HG03439 (cell line): ENCODE measurements around the gene SAMD4B.

Source experiments
- ATAC-seq: cut with Tn5 transposase; IDR thresholded peaks from one replicate; pipeline ENCODE4 v1.9.1; 2021; ENCODE audit warnings: mild to moderate bottlenecking, moderate library complexity; ENCODE audit not compliant: unreplicated experiment

Gene SAMD4B

DNA sequence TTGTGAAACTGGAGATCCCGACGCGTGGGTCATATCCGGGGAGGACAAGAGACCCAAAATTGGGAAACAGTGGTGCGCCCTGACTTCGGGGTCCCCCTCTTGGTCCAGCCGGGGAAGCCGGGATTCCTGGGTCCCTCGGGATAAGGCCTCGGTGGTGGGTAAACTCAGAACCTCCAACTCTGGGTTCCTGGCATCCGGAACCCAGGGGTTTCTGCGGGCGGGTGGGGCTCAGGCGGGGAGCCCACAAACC is 65.1 kb downstream of the SAMD4B start:
- ATAC-seq: no peak

DNA sequence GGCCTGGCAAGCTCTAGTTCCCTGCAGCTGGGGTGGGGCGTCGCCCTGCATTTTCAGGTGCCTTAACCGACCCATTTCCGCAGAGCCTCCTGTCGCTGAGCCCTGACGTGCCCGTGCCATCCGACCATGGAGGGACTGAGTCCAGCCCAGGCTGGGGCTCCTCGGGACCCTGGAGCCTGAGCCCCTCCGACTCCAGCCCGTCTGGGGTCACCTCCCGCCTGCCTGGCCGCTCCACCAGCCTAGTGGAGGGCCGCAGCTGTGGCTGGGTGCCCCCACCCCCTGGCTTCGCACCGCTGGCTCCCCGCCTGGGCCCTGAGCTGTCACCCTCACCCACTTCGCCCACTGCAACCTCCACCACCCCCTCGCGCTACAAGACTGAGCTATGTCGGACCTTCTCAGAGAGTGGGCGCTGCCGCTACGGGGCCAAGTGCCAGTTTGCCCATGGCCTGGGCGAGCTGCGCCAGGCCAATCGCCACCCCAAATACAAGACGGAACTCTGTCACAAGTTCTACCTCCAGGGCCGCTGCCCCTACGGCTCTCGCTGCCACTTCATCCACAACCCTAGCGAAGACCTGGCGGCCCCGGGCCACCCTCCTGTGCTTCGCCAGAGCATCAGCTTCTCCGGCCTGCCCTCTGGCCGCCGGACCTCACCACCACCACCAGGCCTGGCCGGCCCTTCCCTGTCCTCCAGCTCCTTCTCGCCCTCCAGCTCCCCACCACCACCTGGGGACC is 65.6 kb downstream of the SAMD4B start:
- ATAC-seq: no peak

DNA sequence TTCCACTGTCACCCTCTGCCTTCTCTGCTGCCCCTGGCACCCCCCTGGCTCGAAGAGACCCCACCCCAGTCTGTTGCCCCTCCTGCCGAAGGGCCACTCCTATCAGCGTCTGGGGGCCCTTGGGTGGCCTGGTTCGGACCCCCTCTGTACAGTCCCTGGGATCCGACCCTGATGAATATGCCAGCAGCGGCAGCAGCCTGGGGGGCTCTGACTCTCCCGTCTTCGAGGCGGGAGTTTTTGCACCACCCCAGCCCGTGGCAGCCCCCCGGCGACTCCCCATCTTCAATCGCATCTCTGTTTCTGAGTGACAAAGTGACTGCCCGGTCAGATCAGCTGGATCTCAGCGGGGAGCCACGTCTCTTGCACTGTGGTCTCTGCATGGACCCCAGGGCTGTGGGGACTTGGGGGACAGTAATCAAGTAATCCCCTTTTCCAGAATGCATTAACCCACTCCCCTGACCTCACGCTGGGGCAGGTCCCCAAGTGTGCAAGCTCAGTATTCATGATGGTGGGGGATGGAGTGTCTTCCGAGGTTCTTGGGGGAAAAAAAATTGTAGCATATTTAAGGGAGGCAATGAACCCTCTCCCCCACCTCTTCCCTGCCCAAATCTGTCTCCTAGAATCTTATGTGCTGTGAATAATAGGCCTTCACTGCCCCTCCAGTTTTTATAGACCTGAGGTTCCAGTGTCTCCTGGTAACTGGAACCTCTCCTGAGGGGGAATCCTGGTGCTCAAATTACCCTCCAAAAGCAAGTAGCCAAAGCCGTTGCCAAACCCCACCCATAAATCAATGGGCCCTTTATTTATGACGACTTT is 66.4 kb downstream of the SAMD4B start:
- ATAC-seq: no peak

DNA sequence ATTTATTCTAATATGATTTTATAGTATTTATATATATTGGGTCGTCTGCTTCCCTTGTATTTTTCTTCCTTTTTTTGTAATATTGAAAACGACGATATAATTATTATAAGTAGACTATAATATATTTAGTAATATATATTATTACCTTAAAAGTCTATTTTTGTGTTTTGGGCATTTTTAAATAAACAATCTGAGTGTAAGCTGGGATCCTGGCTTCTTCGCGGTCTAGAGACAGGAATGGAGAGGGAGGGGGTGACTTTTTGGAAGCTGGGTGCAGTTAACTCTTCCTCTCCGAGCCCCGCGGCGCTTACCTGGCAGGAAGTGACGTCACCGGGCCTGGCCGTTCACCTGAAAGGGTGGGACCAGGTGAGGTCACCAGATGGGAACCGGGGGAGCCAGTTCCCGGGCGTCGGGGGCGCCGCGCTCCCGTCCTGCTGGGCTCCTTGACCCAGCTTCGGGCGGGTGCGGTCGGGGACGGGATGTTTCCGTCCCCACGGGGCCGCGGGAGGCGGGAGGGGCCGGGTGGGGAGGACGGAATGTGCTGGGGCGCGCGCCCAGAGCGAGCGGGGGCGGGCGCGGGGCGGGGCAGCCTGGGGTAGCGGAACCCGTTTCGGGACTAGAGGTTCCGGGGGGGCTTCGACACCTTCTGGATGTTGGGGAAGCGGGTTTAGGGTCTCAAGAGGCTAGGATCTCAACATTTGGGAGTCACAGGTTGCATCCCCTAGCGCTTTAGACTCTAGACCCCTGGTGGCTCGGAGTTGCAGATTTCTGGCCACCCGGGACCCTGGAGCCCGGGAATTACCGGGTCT is 67.2 kb downstream of the SAMD4B start:
- no peak for ATAC-seq

DNA sequence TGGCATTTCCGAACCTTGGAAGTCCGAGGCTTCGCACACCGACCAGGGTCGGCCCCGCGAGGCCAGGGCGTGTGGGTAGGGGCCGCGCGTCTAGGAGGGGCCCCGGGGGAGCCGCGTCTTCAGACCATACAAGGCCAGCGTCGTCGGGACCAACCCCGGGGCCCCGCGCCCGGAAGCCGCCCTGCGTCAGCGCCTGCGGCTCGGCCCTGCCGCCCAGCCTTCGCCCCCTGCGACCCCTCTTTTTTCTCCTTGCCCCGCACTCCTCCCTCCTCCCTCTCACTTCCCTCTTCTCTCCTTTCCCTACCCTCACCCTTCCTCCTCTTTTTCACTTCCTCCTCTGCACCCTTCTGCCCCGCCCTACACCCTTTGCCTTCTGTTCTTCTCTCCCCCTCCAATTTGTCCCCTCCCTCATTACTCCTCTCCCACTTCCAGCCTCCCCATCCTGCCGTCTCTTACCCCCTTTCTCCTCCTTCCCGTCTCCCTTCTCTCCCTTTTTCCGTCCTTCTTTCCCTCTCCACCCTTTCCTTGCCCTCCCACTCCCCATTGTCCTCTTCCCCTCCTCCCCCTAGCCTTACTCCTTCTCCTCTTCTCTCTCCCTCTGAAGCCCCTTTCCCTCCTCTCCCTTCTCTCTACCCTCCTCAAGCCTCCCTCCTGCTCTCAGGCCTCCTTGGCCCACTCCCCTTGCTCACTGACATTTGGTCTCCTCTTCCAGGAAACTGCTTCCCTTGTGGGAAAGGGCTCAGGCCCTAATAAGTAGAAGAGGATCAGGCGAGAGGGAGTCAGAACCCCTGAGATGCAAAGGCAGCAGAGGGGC is 68.0 kb downstream of the SAMD4B start:
- ATAC-seq: no peak

DNA sequence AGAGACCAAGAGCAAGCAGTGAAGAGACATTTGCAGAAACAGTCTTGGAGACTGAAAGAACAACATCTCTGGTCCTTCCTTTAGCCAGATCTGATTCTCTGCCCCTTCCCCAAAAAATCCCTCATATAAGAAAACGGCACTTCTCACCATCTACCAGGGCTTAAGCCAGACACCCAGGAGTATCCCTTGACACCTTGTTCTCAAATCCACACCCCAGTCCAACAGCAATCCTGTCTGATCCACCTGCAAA is 68.5 kb downstream of the SAMD4B start:
- ATAC-seq: no peak

DNA sequence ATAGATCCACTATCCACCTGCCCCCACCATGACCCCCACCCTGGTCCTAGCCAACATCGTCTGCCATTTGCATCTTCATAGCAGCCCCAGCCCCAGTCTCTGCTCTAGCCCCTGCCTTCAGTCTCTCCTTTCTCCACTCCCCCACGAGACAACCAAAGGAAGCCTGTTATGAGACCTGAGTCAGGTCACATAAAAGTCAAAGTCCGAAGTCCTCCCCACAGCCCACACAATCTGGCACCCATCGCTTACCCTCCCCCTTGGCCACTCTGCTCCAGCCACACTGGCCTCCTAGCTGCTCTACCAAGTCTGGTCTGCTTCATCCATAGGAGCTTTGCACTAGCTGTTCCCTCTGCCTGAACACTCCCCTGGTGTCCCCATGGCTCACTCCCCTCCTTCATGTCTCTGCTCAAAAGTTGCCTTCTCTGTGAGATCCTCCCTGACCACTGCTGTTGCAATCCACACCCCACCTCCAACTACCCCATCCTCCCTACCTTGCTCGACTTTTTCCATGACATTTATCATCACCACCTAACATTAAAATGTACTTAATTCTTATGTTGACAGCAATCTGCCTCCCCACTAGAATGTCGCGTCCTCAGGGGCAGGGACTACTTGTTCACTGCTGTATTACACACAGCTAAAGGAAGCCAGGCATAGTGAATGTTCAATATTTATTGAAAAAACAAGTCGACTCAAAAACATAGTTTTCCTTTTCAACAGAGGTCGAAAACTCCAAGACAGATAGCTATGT is 69.0 kb downstream of the SAMD4B start:
- no peak for ATAC-seq

DNA sequence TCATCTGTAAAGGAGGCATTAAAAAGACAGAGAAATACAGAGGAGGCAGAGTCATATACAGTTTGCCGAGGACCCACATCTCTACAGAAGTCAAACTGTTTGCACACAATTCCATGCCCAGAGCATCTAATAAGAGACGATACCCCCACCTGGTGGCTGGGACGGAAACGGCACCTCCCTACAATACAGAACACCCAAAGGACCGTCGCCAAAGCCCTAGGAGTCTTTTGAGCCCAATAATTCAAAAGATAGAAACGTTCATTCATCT is 69.5 kb downstream of the SAMD4B start:
- peak; percentile 30 for ATAC-seq

DNA sequence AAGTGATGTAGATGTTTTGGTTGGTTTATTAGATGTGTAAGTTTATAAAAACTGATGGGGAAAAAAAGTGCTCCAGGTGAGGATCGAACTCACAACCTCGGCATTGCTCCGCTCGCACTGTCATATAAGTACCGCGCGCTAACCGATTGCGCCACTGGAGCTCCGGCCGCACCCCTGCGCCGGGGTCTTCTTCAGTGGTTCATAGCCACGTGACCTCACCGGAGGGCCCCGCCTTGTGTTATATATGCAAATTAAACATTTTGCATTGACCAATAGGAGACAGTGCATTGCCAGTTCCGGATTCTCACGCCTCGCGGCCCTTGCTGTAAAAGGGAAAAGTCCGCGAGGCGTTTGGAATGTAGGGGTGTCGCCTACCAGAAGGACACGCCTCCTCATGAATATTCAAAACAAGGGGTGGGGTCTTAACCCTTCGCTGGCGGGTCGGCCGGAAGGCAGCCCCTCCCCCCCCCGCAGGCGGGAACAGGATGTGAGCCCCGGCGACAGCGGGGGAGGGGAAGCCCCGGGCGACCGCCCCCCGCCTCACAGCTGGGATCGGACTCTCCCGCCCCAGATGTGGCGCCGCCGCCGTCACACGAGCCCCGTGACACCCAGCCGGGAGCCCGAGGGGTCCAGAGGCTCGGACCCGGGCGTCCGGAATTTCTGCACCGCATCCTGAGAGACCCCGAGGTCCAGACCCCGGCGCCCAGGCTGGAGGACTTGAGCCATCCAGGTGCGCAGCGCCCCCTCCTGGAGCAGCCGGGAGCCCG is 70.1 kb downstream of the SAMD4B start, which contains the start of gene PLEKHG2:
TSS of gene PLEKHG2 (plus strand) at position 570 of the 767 bp plus-strand sequence. CDS start 1,418 bp downstream, outside the sequence.
- ATAC-seq: peak; percentile 60

DNA sequence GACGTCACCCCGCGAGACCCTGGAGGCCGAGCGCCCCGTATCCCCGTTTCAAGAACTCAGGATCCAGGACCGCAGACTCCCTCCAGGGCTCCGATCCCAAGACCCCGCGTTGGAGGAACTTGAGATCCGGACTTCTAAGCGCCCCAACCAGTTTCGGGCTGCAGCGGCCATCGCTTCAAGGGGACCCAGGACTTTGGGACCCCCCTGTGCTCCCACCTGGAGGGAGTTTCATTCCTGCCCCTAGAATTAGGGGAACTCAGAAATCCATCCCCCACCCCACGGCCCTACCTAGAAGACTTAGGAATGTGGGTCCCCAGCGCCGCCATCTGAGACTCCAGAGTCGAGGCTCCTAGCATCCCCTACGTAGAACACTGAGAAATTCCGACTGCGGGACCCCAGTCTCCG is 70.6 kb downstream of the SAMD4B start:
- no peak for ATAC-seq

DNA sequence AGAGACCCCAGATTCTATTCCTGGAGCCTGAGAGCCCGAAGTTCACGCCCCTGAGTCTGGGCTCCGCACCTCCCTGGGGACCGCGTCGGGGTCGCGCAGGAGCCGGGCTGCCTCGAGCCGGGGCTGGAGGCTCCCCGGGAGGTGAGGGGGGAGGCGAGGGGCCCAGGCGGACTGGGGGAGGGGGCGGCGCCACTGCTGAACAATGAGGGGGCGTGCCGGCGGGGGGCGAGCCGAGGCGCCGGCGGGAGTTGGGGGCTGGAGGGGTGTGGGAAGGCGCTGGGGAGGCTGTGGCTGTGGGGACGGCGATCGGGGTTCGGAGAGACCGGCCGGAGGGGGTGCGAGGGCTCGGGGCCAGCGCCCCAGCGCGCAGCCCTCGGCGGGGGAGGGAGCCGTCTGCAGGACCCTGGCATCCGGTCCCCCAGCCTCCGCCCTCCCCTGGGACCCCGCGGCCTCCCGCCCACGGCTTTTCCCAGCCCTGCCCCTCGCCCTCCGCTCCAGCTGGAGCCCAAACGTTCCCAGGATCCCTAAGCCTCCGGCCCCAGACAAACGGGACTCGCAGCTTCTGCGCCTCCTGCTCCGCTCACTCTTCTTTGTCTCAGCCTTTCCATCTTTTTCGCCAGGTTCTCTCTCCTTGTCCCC is 71.2 kb downstream of the SAMD4B start:
- ATAC-seq: no peak

DNA sequence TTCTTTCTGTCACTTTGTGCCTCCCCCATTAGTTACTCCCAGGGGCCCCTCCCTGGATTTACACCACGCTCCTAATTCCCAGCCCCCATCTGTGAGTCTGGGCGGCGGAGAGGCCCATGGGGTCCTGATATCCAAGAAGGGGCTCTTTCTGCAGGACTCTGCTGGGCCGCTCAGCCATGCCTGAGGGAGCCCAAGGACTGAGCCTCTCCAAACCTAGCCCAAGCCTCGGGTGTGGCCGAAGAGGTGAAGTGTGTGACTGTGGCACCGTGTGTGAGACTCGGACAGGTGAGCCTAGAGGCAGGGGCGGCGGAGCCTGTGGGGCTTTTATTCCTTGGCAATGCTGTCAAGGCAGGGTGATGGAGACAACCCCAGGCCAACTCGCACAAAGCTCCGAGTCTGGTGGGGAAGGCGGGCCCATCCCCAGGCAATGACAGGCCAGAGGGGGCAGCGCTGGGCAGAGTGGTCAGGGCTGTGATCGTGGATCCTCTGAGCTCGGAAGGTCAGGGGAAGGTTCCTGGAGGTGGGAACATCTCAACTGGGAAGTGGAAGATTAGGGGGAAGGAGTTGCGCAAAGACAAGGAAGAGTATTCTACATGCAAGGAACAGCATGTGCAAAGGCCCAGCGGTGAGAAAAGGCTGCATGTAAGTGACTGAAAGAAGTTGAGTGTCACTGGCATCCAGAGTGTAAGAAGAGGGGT is 71.8 kb downstream of the SAMD4B start:
- no peak for ATAC-seq

DNA sequence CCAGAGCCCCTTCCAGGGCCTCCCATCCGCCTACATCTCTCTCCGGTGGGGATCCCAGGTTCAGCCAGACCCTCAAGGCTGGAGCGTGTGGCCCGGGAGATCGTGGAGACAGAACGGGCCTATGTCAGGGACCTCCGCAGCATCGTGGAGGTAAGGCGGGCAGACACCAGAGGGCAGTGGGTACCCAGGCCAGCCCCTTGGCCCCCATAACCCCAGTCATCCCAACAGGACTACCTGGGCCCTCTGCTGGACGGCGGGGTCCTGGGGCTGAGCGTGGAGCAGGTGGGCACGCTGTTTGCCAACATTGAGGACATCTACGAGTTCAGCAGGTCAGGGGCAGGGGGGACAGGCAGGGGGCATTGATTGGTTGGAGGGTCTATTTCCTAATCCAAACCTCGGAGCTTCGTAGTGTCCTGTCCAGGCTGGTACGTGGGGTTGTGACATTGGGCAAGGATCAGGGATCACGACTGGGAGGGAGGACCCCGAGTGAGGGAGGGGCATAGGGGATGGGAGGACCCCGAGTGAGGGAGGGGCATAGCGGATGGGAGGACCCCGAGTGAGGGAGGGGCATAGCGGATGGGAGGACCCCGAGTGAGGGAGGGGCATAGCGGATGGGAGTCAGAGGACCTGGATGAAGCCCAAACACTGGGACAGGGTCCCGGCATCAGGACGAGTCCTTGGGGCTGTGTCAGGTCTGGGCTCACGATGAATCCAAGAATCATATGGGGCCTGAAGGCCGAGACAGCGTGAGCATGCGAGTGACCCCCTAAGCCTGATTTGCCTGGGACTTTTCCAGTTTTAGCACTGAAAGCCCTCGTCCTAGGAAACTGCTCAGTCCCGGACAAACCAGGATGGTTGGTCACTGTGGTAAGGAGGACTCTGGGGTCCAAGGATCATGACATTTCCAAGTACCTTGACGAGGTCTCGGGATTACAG is 73.2 kb downstream of the SAMD4B start:
- no peak for ATAC-seq

DNA sequence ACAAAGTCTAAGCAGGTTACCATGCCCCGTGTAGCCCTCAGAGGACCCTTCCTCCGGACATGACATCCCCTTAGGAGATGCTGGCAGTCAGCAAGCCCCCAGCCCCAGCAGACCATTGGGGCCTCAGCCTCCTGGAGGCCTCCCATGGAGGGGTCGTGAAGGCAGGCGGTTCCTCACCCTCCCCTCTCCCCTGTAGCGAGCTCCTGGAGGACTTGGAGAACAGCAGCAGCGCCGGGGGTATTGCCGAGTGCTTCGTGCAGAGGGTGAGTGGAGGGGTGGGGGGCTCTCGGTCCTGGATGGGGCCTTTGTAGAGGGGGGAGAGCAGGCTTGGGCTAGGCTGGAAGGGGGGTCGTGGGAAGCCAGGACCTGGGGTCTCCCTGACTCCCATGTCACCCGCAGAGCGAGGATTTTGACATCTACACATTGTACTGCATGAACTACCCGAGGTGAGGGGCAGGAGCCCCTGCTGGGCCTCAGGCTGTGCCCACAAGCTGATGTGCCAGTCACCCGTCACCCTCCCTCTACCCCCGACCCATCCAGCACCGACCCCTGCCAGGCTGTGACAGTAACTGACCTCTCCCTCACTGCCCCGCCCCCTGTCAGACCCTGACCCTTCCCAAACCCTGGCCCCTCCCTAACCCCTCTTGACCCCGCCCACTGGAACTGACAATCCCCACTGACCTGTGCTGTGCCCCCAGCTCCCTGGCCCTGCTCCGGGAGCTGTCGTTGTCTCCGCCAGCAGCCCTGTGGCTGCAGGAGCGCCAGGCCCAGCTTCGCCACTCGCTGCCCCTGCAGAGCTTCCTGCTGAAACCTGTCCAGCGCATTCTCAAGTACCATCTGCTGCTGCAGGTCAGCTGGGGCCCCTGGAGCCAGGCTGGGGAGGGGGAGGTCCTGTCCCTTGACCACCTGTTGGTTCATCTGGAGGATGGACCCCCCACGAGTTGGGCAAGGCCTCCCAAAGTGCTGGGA is 74.2 kb downstream of the SAMD4B start:
- no peak for ATAC-seq

DNA sequence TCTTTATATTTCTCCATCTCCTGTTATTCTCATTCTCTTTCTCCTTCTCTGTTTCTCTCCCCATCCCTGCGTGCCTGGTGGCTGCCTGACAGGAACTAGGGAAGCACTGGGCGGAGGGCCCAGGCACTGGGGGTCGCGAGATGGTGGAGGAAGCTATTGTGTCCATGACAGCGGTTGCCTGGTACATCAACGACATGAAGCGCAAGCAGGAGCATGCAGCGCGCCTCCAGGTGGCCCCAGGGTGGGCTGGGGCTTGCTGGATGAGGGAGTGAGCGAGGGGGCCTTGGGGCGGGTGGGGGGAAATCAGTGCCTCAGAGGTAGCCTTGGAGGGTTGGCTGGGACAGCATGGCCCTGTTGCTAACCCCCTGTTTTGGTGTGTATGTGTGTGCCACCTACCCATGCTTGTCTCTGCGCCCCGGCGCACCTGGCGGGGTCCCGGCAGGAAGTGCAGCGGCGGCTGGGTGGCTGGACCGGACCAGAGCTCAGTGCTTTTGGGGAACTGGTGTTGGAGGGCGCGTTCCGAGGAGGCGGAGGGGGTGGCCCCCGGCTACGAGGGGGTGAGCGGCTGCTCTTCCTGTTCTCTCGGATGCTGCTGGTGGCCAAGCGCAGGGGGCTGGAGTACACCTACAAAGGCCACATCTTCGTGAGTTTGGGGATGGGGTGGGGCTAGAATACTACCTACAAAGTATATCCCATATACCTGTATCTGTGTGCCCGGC is 75.4 kb downstream of the SAMD4B start:
- no peak for ATAC-seq

DNA sequence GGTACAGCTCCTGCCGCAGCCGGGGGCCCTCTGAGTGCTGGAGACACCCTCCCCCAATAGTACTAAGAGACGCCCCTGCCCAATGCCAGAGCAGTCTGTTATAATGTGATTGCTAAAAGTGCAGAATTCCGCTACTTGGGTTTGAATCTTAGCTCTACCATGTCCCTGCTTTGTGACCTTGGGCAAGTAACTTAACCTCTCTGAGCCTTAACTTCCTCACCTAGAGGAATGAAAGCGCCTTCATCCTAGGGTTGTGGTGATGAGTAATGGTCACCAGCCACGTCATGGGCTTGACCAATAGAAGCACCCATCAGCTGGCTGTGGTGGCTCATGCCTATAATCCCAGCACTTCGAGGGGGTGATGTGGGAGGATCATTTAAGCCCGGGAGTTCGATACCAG is 76.8 kb downstream of the SAMD4B start:
- no peak for ATAC-seq
